K562 (cell line): ENCODE results near the gene GBA2. TPM values are rescaled to one million over a fixed set of nuclear protein-coding genes. Genes with fewer than 3 reads are reported as not detected.

Experiments
- ATAC-seq: fragments of 200-7000 bp; cut with Tn5 transposase; 3 replicates; pipeline ENCODE4 v1.9.1; 2020; ENCODE audit warnings: moderate library complexity
- BruUV-seq: library from RNA; stranded (reverse); fragments of 400-500 nt; replicated peaks from 2 replicates; lab custom pipeline; 2021; lab: Mats Ljungman, UMichigan
- CTCF ChIA-PET: fragments of 300-600 bp; formaldehyde crosslinking; extraction: SDS; loops from one replicate; lab custom pipeline; 2021; ENCODE audit warnings: low intra/inter-chr PET ratio; lab: Yijun Ruan, JAX
- POLR2A ChIA-PET: fragments of 300-600, 350-650 bp; sonication (Branson Sonifier 250); formaldehyde crosslinking; extraction: SDS; loops from one replicate; lab custom pipeline; 2021; ENCODE audit warnings: antibody characterized with exemption, inconsistent platforms; lab: Yijun Ruan, JAX
- DNase-seq, 4 experiments: peaks; one replicate each; pipeline versions ENCODE4 v3.0.0 to v3.0.0-alpha.2; 2011 to 2018; ENCODE audit warnings: low spot score in 3 of 4, mixed read lengths in 3 of 4; ENCODE audit errors: extremely low read depth in 1 of 4
- FAIRE-seq: peaks from 2 replicates; lab custom pipeline; 2011; peaks lifted over from hg19 to GRCh38; lab: Jason Lieb, UNC
- H2AFZ ChIP-seq: 2 replicates; pipeline ENCODE4 v1.6.0; 2011; ENCODE audit warnings: low read depth, low read length, control low read depth, inconsistent platforms
- H3K27ac ChIP-seq: fragments of 200-600 bp; 3 replicates; pipeline ENCODE4 v1.8.0; 2011; ENCODE audit warnings: low read depth, mild to moderate bottlenecking, control low read depth, inconsistent platforms, low read length, moderate library complexity, mixed read lengths; ENCODE audit errors: extremely low read depth
- H3K27me3 ChIP-seq, 2 experiments: fragments of 300-600 bp in 1 of 2; 2 replicates in 1 of 2; 3 replicates in 1 of 2; pipeline versions ENCODE4 v1.6.0 to v1.8.0; 2011; ENCODE audit warnings: inconsistent platforms in 2 of 2, low read length in 2 of 2, mild to moderate bottlenecking in 1 of 2, mixed read lengths in 1 of 2, moderate library complexity in 1 of 2; ENCODE audit not compliant: control insufficient read depth in 2 of 2, insufficient read depth in 2 of 2
- H3K36me3 ChIP-seq: fragments of 300-600 bp; 3 replicates; pipeline ENCODE4 v1.8.0; 2011; ENCODE audit warnings: mild to moderate bottlenecking, low read length, inconsistent platforms; ENCODE audit not compliant: control insufficient read depth, insufficient read depth
- H3K4me1 ChIP-seq, 2 experiments: fragments of 200-600 bp in 1 of 2; replicated peaks in 1 of 2; 2 replicates in 1 of 2; 3 replicates in 1 of 2; pipeline versions ENCODE4 v1.5.1 to v1.8.0; 2011; ENCODE audit warnings: inconsistent platforms in 2 of 2, low read length in 2 of 2, mild to moderate bottlenecking in 1 of 2, mixed read lengths in 1 of 2, moderate library complexity in 1 of 2; ENCODE audit not compliant: control insufficient read depth in 2 of 2, insufficient read depth in 2 of 2
- H3K4me2 ChIP-seq: 2 replicates; pipeline ENCODE4 v1.6.1; 2011; ENCODE audit warnings: low read length, control low read depth, inconsistent platforms, mixed read lengths; ENCODE audit not compliant: insufficient read depth
- H3K4me3 ChIP-seq: fragments of 200-600 bp; sonication (generic), shearing (Covaris generic); 2 replicates; pipeline ENCODE4 v1.5.1; 2016; ENCODE audit warnings: control low read depth, inconsistent platforms
- H3K79me2 ChIP-seq: fragments of 200-600 bp; 3 replicates; pipeline ENCODE4 v1.8.0; 2011; ENCODE audit warnings: low read length, inconsistent platforms; ENCODE audit not compliant: control insufficient read depth, insufficient read depth
- H3K9ac ChIP-seq, 2 experiments: 2 replicates each; pipeline versions ENCODE4 v1.6.0 to v1.6.1; 2011; ENCODE audit warnings: low read depth in 2 of 2, low read length in 2 of 2, control low read depth in 1 of 2, inconsistent platforms in 1 of 2, mild to moderate bottlenecking in 1 of 2, mixed read lengths in 1 of 2; ENCODE audit not compliant: insufficient read depth in 1 of 2
- H3K9me1 ChIP-seq: one replicate; pipeline ENCODE4 v1.6.0; 2011; ENCODE audit warnings: inconsistent platforms, mild to moderate bottlenecking, low read length, moderate library complexity; ENCODE audit not compliant: control insufficient read depth, insufficient read depth
- H3K9me3 ChIP-seq: replicated peaks from 2 replicates; pipeline ENCODE4 v1.5.1; 2011; ENCODE audit warnings: low read depth, low read length, inconsistent platforms; ENCODE audit not compliant: control insufficient read depth, insufficient read depth
- H4K20me1 ChIP-seq: replicated peaks from 2 replicates; pipeline ENCODE4 v1.6.1; 2011; ENCODE audit warnings: low read length, inconsistent platforms, mixed read lengths; ENCODE audit not compliant: control insufficient read depth, insufficient read depth
- CTBP1 ChIP-seq: fragments of 450-650 bp; IDR thresholded peaks from 2 replicates; pipeline ENCODE4 v1.6.1; 2016; ENCODE audit warnings: borderline replicate concordance
- DACH1 ChIP-seq: fragments of 450-650 bp; IDR thresholded peaks from 2 replicates; pipeline ENCODE4 v1.6.1; 2018; ENCODE audit not compliant: partially characterized antibody
- ESRRB ChIP-seq: fragments of 250-450 bp; sonication (Bioruptor Pico); IDR thresholded peaks from 2 replicates; pipeline ENCODE4 v1.5.0; 2020; ENCODE audit warnings: mild to moderate bottlenecking, moderate library complexity, borderline replicate concordance
- ETS1 ChIP-seq: conservative IDR thresholded peaks from 2 replicates; pipeline ENCODE4 v1.6.1; 2011; ENCODE audit warnings: low read depth, mild to moderate bottlenecking, low read length; ENCODE audit not compliant: control insufficient read depth
- GTF2E2 ChIP-seq: fragments of 200-800 bp; sonication (Bioruptor generic); IDR thresholded peaks from 2 replicates; pipeline ENCODE4 v1.6.1; 2016; ENCODE audit warnings: missing genetic modification characterization, missing compliant biosample characterization
- HMG20A ChIP-seq: fragments of 450-650 bp; formaldehyde crosslinking; conservative IDR thresholded peaks from 2 replicates; pipeline ENCODE4 v1.4.0; 2020; ENCODE audit warnings: mild to moderate bottlenecking, mixed read lengths
- HNRNPK ChIP-seq: fragments of 200-400 bp; formaldehyde crosslinking; IDR thresholded peaks from one replicate; pipeline ENCODE4 v1.6.1; 2018; ENCODE audit warnings: mild to moderate bottlenecking, low read depth, low read length; ENCODE audit not compliant: poor library complexity, severe bottlenecking
- HNRNPL ChIP-seq: fragments of 200-400 bp; formaldehyde crosslinking; IDR thresholded peaks from 2 replicates; pipeline ENCODE4 v1.6.1; 2017; ENCODE audit warnings: low read depth, mild to moderate bottlenecking, low read length
- MEIS2 ChIP-seq: fragments of 450-650 bp; IDR thresholded peaks from 2 replicates; pipeline ENCODE4 v1.6.1; 2014; ENCODE audit warnings: mild to moderate bottlenecking; ENCODE audit not compliant: partially characterized antibody
- POLR2AphosphoS2 ChIP-seq: IDR thresholded peaks from 2 replicates; pipeline ENCODE4 v1.6.1; 2012; ENCODE audit warnings: low read length, improper control_type of control experiment
- RFX5 ChIP-seq: IDR thresholded peaks from 2 replicates; pipeline ENCODE4 v1.6.1; 2011; ENCODE audit warnings: low read depth, mild to moderate bottlenecking, improper control_type of control experiment, low read length
- SMARCE1 ChIP-seq: fragments of 450-650 bp; IDR thresholded peaks from 2 replicates; pipeline ENCODE4 v1.7.1; 2016; ENCODE audit warnings: mild to moderate bottlenecking
- TAF1 ChIP-seq: IDR thresholded peaks from 2 replicates; pipeline ENCODE4 v1.6.1; 2011; ENCODE audit warnings: mild to moderate bottlenecking, low read length, moderate library complexity; ENCODE audit not compliant: insufficient read depth, control insufficient read depth, severe bottlenecking; ENCODE audit errors: extremely low read depth
- TCF3 ChIP-seq: sonication (generic); formaldehyde crosslinking; IDR thresholded peaks from 2 replicates; pipeline ENCODE4 v1.4.0; 2020; ENCODE audit warnings: mild to moderate bottlenecking, missing genetic modification reagents
- XRCC4 ChIP-seq: IDR thresholded peaks from one replicate; pipeline ENCODE4 v1.6.1; 2011; ENCODE audit not compliant: insufficient read depth, insufficient read length; ENCODE audit errors: extremely low read depth
- ZEB2 ChIP-seq: fragments of 450-650 bp; IDR thresholded peaks from 2 replicates; pipeline ENCODE4 v1.6.1; 2016
- ZFP1 ChIP-seq: fragments of 450-650 bp; formaldehyde crosslinking; IDR thresholded peaks from 2 replicates; pipeline ENCODE4 v1.4.0; 2020; ENCODE audit warnings: mild to moderate bottlenecking, mixed read lengths
- ZFP91 ChIP-seq: sonication (generic); formaldehyde crosslinking; IDR thresholded peaks from 2 replicates; pipeline ENCODE4 v1.8.0; 2022; ENCODE audit warnings: mild to moderate bottlenecking, missing genetic modification reagents
- WGBS: fragments of 100-300 bp; shearing (Covaris generic); methylation state at CpG from one replicate; pipeline ENCODE4 v1.1.6; 2016; ENCODE audit warnings: low coverage, mixed read lengths; ENCODE audit not compliant: insufficient coverage; ENCODE audit errors: missing lambda C conversion rate; 5-methylcytosine and 5-hydroxymethylcytosine counted together
- in situ Hi-C: fragments of 300-500 bp; cut with MboI; formaldehyde crosslinking; loops from 4 replicates; pipeline ENCODE4 v1.15.0; 2018; ENCODE audit warnings: inconsistent platforms, mixed read lengths
- intact Hi-C: fragments of 100-400 bp; cut with micrococcal nuclease; formaldehyde crosslinking; loops from 2 replicates; pipeline ENCODE4 v1.14.2; 2022
- polyA plus RNA-seq, 8 experiments: library from polyadenylated mRNA; depleted of rRNA in 4 of 8; stranded (reverse) in 5 of 8; unstranded in 3 of 8; fragments of >200 nt; fragmentation: Nextera tagmentation in 2 of 8; fragmentation: Illumina TruSeq in 1 of 8; extraction: Ambion mirVana in 2 of 8; extraction: Trizol in 1 of 8; gene quantifications; 2 replicates each; pipeline versions ENCODE4 v1.2.1 to v1.2.3, GENCODE V29; 2011 to 2014; ENCODE audit warnings: inconsistent platforms in 1 of 8, missing spikeins in 1 of 8
- total RNA-seq, 7 experiments: library from RNA; depleted of rRNA in 6 of 7; stranded (reverse); fragments of >200 nt in 6 of 7; fragmentation: Illumina TruSeq in 2 of 7; extraction: Trizol in 2 of 7; gene quantifications; 2 replicates each; pipeline versions ENCODE4 v1.2.1 to v1.2.3, GENCODE V29; 2011 to 2021; ENCODE audit warnings: low replicate concordance in 1 of 7
- TF ChIP-seq, protein P1 (sequence below): IDR thresholded peaks from 3 replicates; pipeline ENCODE4 v1.6.1; 2011; ENCODE audit warnings: borderline replicate concordance, mild to moderate bottlenecking; ENCODE audit not compliant: insufficient read length, insufficient read depth

The GBA2 gene
- total and polyA plus RNA-seq, 9 of the 15 experiments (the other 6 are each of a cell fraction or from before 2014, with no cell fraction given), result 14.1 to 60.4 (median 32.1) TPM

GRCh38 chr9:35732800-35733541, 16.1 kb downstream of the GBA2 start:
- peak; percentile 81 for FAIRE-seq
- ChIA-PET POLR2A (interaction anchor here (0.6 to 2.8 kb wide), 15 partner anchors 9 to 631 kb away, joined by 3 to 13 read pairs (median 5); partner anchors contain the start of genes CCDC107, GBA2, RGP1 and RMRP), CTCF (no interaction called here)
- H3K4me3 ChIP-seq, result peak overlapping the region; percentile 85
- H2AFZ ChIP-seq, result peak overlapping the region; percentile 76
- peaks cover 48% of the 10 kb centered on the region for H3K36me3 ChIP-seq
- H3K27ac ChIP-seq, result peak overlapping the region; percentile 97
- in situ Hi-C loops (no loop called here), intact Hi-C loops (loop anchor here (2.0 to 10.0 kb wide), 3 partner anchors 16 to 82 kb away; partner anchors contain the start of genes GBA2, HINT2, RGP1 and SPAG8)
- no peaks in the 10 kb centered on the region for H3K27me3 ChIP-seq
- BruUV-seq, result TSS peak; percentile 71
- DNase-seq, result peak; percentile 24 to 66 (median 41)
- no peaks in the 10 kb centered on the region for H3K9me3 ChIP-seq
- H3K4me1 ChIP-seq, result peaks cover 23 to 29% of the 10 kb centered on the region in 2 experiments; a peak in 4 of 5 replicates
- peak overlapping the region; percentile 85 to 91 for H3K9ac ChIP-seq
- H3K79me2 ChIP-seq, result peaks cover 59% of the 10 kb centered on the region
- H3K4me2 ChIP-seq, result peak overlapping the region; percentile 94
- H3K9me1 ChIP-seq, result no peaks in the 10 kb centered on the region
- 2% methylated on average over 14 of the region's 14 CpGs for WGBS
- H4K20me1 ChIP-seq, result peaks cover 11% of the 10 kb centered on the region; the same call in 1 of the 2 replicates
- no peak for ATAC-seq
- TF ChIP-seq TCF3 (CRISPR knock-in tag) (no peak), DACH1 (no peak), GTF2E2 (tag) (no peak), SMARCE1 (no peak), ZEB2 (no peak), ESRRB (no peak), POLR2AphosphoS2 (0 out of 2 replicates have a peak, but pooled peaks have one; percentile 11), HNRNPK (no peak), ZFP1 (no peak), HMG20A (CRISPR knock-in tag) (no peak), ZFP91 (CRISPR knock-in tag) (no peak), XRCC4 (no peak), ETS1 (no peak), CTBP1 (peak; percentile 55; the same call in 1 of the 2 replicates), RFX5 (no peak), TAF1 (no peak), MEIS2 (peak; percentile 57), HNRNPL (no peak)
- TF ChIP-seq, protein P1, sequence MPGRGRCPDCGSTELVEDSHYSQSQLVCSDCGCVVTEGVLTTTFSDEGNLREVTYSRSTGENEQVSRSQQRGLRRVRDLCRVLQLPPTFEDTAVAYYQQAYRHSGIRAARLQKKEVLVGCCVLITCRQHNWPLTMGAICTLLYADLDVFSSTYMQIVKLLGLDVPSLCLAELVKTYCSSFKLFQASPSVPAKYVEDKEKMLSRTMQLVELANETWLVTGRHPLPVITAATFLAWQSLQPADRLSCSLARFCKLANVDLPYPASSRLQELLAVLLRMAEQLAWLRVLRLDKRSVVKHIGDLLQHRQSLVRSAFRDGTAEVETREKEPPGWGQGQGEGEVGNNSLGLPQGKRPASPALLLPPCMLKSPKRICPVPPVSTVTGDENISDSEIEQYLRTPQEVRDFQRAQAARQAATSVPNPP, result no peak
